GM18870 (cell line): ENCODE measurements around the gene LIPC.

ENCODE experiments used
- ATAC-seq: cut with Tn5 transposase; IDR thresholded peaks from one replicate; pipeline ENCODE4 v1.9.1; 2021; ENCODE audit warnings: moderate library complexity; ENCODE audit not compliant: unreplicated experiment

Gene LIPC

GRCh38 chr15:58405865-58406264 lies 25.9 kb upstream of the LIPC start:
- ATAC-seq, result no peak

GRCh38 chr15:58406811-58407210 lies 25.0 kb upstream of the LIPC start:
- no peak for ATAC-seq

GRCh38 chr15:58407236-58407775 lies 24.5 kb upstream of the LIPC start:
- no peak for ATAC-seq

- no peak for ATAC-seq
These were observed 24.0 kb upstream of the LIPC start for GRCh38 chr15:58407778-58408177.

GRCh38 chr15:58409861-58410260 lies 21.9 kb upstream of the LIPC start:
- ATAC-seq, result no peak

GRCh38 chr15:58410353-58410752 lies 21.4 kb upstream of the LIPC start:
- no peak for ATAC-seq

- ATAC-seq, result no peak
These were observed 18.5 kb upstream of the LIPC start for GRCh38 chr15:58413253-58413652.

GRCh38 chr15:58415636-58416035 lies 16.2 kb upstream of the LIPC start:
- no peak for ATAC-seq

GRCh38 chr15:58416963-58417362 lies 14.8 kb upstream of the LIPC start:
- ATAC-seq, result no peak

GRCh38 chr15:58418135-58418534 lies 13.7 kb upstream of the LIPC start:
- ATAC-seq, result no peak

- peak; percentile 3 for ATAC-seq
These were observed 11.8 kb upstream of the LIPC start for GRCh38 chr15:58419803-58420524.

- peak; percentile 50 for ATAC-seq
These were observed 11.2 kb upstream of the LIPC start for GRCh38 chr15:58420579-58421043.

GRCh38 chr15:58423205-58423604 lies 8.6 kb upstream of the LIPC start:
- ATAC-seq, result no peak

- no peak for ATAC-seq
These were observed 7.8 kb upstream of the LIPC start for GRCh38 chr15:58423831-58424608.

GRCh38 chr15:58424722-58425121 lies 7.1 kb upstream of the LIPC start:
- ATAC-seq, result no peak

- ATAC-seq, result no peak
These were observed 6.6 kb upstream of the LIPC start for GRCh38 chr15:58425185-58425584.

- ATAC-seq, result no peak
These were observed 6.0 kb upstream of the LIPC start for GRCh38 chr15:58425834-58426233.

- no peak for ATAC-seq
These were observed 5.3 kb upstream of the LIPC start for GRCh38 chr15:58426501-58426900.

- no peak for ATAC-seq
These were observed 3.8 kb upstream of the LIPC start for GRCh38 chr15:58427987-58428386.

- ATAC-seq, result no peak
These were observed 1.5 kb upstream of the LIPC start for GRCh38 chr15:58430224-58430787.

GRCh38 chr15:58432401-58432800 lies 610 bp downstream of the LIPC start:
- ATAC-seq, result no peak
